K562 (cell line): ENCODE data around the gene MRPL41. TPM values are rescaled to one million over a fixed set of nuclear protein-coding genes. Genes with fewer than 3 reads are reported as not detected.
A peak's percentile ranks its signal among the peaks of the same experiment; 100 is the strongest.

Source experiments
- E2F3 ChIP-seq: fragments of 250-450 bp; sonication (Bioruptor Pico); IDR thresholded peaks from 2 replicates; pipeline ENCODE4 v1.4.0; 2020; ENCODE audit warnings: mild to moderate bottlenecking
- HNRNPK ChIP-seq: fragments of 200-400 bp; formaldehyde crosslinking; IDR thresholded peaks from one replicate; pipeline ENCODE4 v1.6.1; 2018; ENCODE audit warnings: mild to moderate bottlenecking, low read depth, low read length; ENCODE audit not compliant: poor library complexity, severe bottlenecking
- ILF3 ChIP-seq: fragments of 450-650 bp; IDR thresholded peaks from 2 replicates; pipeline ENCODE4 v1.6.1; 2018; ENCODE audit warnings: antibody characterized with exemption, mild to moderate bottlenecking, moderate library complexity, borderline replicate concordance
- NR3C1 ChIP-seq: sonication (generic); formaldehyde crosslinking; IDR thresholded peaks from 2 replicates; pipeline ENCODE4 v1.8.1; 2022; ENCODE audit warnings: missing genetic modification reagents
- RFX7 ChIP-seq: fragments of 250-450 bp; sonication (Bioruptor Pico); IDR thresholded peaks from 2 replicates; pipeline ENCODE4 v1.5.1; 2021; ENCODE audit warnings: mild to moderate bottlenecking
- TEAD4 ChIP-seq, 2 experiments: sonication (generic) in 1 of 2; formaldehyde crosslinking in 1 of 2; IDR thresholded peaks; 2 replicates each; pipeline versions ENCODE4 v1.6.1 to v1.8.0; 2012 to 2022; ENCODE audit warnings: borderline replicate concordance in 1 of 2, inconsistent platforms in 1 of 2, low read length in 1 of 2, mild to moderate bottlenecking in 1 of 2, missing genetic modification reagents in 1 of 2
- TRIM28 ChIP-seq: fragments of 450-650 bp; IDR thresholded peaks from 2 replicates; pipeline ENCODE4 v1.6.1; 2017
- ZNF263 ChIP-seq: sonication (generic); formaldehyde crosslinking; IDR thresholded peaks from 2 replicates; pipeline ENCODE4 v1.8.0; 2022; ENCODE audit warnings: mild to moderate bottlenecking, missing genetic modification reagents, borderline replicate concordance
- polyA plus RNA-seq, 8 experiments: library from polyadenylated mRNA; depleted of rRNA in 4 of 8; stranded (reverse) in 5 of 8; unstranded in 3 of 8; fragments of >200 nt; fragmentation: Nextera tagmentation in 2 of 8; fragmentation: Illumina TruSeq in 1 of 8; extraction: Ambion mirVana in 2 of 8; extraction: Trizol in 1 of 8; gene quantifications; 2 replicates each; pipeline versions ENCODE4 v1.2.1 to v1.2.3, GENCODE V29; 2011 to 2014; ENCODE audit warnings: inconsistent platforms in 1 of 8, missing spikeins in 1 of 8
- total RNA-seq, 7 experiments: library from RNA; depleted of rRNA in 6 of 7; stranded (reverse); fragments of >200 nt in 6 of 7; fragmentation: Illumina TruSeq in 2 of 7; extraction: Trizol in 2 of 7; gene quantifications; 2 replicates each; pipeline versions ENCODE4 v1.2.1 to v1.2.3, GENCODE V29; 2011 to 2021; ENCODE audit warnings: low replicate concordance in 1 of 7
- TF ChIP-seq, protein P1 (sequence below): fragments of 450-650 bp; IDR thresholded peaks from 2 replicates; pipeline ENCODE4 v1.6.1; 2016; ENCODE audit warnings: mild to moderate bottlenecking
- TF ChIP-seq, protein P2 (sequence below): fragments of 450-650 bp; conservative IDR thresholded peaks from 2 replicates; pipeline ENCODE4 v1.6.1; 2016; ENCODE audit warnings: missing genetic modification characterization, low read depth, mild to moderate bottlenecking, missing compliant biosample characterization, moderate library complexity
- TF ChIP-seq, protein P3 (sequence below): sonication (generic); formaldehyde crosslinking; IDR thresholded peaks from 2 replicates; pipeline ENCODE4 v1.8.1; 2023; ENCODE audit warnings: missing genetic modification reagents, mild to moderate bottlenecking, borderline replicate concordance
- TF ChIP-seq, protein P4 (sequence below): fragments of 250-450 bp; sonication (Bioruptor Pico); IDR thresholded peaks from 2 replicates; pipeline ENCODE4 v1.4.0; 2020; ENCODE audit warnings: mild to moderate bottlenecking, moderate library complexity
- TF ChIP-seq, protein P5 (sequence below): fragments of 450-650 bp; IDR thresholded peaks from 2 replicates; pipeline ENCODE4 v1.6.1; 2016

MRPL41 gene
- total and polyA plus RNA-seq, 9 of the 15 experiments (the other 6 are each of a cell fraction or from before 2014, with no cell fraction given): 2.6 to 259 (median 21.6) TPM

DNA sequence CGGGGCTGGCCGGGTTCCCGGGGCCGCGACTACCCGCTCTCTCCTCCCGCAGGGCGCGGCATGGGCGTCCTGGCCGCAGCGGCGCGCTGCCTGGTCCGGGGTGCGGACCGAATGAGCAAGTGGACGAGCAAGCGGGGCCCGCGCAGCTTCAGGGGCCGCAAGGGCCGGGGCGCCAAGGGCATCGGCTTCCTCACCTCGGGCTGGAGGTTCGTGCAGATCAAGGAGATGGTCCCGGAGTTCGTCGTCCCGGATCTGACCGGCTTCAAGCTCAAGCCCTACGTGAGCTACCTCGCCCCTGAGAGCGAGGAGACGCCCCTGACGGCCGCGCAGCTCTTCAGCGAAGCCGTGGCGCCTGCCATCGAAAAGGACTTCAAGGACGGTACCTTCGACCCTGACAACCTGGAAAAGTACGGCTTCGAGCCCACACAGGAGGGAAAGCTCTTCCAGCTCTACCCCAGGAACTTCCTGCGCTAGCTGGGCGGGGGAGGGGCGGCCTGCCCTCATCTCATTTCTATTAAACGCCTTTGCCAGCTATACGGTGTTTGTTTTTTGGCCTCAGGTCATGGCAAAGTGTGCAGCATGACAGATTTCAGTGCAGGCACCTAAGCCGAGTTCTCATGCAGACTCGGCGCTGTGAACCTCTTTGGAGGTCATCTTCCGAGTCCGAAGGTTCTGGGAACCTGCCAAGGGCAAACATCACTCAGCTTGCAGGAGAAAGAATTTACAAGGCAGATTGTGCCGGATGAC lies 516 bp downstream of the MRPL41 start (continued):
- TF ChIP-seq, protein P1, sequence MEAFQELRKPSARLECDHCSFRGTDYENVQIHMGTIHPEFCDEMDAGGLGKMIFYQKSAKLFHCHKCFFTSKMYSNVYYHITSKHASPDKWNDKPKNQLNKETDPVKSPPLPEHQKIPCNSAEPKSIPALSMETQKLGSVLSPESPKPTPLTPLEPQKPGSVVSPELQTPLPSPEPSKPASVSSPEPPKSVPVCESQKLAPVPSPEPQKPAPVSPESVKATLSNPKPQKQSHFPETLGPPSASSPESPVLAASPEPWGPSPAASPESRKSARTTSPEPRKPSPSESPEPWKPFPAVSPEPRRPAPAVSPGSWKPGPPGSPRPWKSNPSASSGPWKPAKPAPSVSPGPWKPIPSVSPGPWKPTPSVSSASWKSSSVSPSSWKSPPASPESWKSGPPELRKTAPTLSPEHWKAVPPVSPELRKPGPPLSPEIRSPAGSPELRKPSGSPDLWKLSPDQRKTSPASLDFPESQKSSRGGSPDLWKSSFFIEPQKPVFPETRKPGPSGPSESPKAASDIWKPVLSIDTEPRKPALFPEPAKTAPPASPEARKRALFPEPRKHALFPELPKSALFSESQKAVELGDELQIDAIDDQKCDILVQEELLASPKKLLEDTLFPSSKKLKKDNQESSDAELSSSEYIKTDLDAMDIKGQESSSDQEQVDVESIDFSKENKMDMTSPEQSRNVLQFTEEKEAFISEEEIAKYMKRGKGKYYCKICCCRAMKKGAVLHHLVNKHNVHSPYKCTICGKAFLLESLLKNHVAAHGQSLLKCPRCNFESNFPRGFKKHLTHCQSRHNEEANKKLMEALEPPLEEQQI: no peak
- TF ChIP-seq ZNF263 (CRISPR knock-in tag): 0 out of 2 replicates have a peak, but pooled peaks have one; percentile 9
- TF ChIP-seq, protein P2, sequence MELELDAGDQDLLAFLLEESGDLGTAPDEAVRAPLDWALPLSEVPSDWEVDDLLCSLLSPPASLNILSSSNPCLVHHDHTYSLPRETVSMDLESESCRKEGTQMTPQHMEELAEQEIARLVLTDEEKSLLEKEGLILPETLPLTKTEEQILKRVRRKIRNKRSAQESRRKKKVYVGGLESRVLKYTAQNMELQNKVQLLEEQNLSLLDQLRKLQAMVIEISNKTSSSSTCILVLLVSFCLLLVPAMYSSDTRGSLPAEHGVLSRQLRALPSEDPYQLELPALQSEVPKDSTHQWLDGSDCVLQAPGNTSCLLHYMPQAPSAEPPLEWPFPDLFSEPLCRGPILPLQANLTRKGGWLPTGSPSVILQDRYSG (tag): no peak
- no peak for TF ChIP-seq RFX7 (CRISPR knock-in tag)
- TF ChIP-seq, protein P3, sequence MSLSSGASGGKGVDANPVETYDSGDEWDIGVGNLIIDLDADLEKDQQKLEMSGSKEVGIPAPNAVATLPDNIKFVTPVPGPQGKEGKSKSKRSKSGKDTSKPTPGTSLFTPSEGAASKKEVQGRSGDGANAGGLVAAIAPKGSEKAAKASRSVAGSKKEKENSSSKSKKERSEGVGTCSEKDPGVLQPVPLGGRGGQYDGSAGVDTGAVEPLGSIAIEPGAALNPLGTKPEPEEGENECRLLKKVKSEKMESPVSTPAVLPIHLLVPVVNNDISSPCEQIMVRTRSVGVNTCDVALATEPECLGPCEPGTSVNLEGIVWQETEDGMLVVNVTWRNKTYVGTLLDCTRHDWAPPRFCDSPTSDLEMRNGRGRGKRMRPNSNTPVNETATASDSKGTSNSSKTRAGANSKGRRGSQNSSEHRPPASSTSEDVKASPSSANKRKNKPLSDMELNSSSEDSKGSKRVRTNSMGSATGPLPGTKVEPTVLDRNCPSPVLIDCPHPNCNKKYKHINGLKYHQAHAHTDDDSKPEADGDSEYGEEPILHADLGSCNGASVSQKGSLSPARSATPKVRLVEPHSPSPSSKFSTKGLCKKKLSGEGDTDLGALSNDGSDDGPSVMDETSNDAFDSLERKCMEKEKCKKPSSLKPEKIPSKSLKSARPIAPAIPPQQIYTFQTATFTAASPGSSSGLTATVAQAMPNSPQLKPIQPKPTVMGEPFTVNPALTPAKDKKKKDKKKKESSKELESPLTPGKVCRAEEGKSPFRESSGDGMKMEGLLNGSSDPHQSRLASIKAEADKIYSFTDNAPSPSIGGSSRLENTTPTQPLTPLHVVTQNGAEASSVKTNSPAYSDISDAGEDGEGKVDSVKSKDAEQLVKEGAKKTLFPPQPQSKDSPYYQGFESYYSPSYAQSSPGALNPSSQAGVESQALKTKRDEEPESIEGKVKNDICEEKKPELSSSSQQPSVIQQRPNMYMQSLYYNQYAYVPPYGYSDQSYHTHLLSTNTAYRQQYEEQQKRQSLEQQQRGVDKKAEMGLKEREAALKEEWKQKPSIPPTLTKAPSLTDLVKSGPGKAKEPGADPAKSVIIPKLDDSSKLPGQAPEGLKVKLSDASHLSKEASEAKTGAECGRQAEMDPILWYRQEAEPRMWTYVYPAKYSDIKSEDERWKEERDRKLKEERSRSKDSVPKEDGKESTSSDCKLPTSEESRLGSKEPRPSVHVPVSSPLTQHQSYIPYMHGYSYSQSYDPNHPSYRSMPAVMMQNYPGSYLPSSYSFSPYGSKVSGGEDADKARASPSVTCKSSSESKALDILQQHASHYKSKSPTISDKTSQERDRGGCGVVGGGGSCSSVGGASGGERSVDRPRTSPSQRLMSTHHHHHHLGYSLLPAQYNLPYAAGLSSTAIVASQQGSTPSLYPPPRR (CRISPR knock-in tag): no peak
- no peak for TF ChIP-seq TEAD4 (IDR thresholded peaks at IDR 0.05; ENCODE audit: low read length)
- no peak for TF ChIP-seq TEAD4 (CRISPR knock-in tag; IDR thresholded peaks at IDR 0.05; ENCODE audit: borderline replicate concordance)
- TF ChIP-seq, protein P4, sequence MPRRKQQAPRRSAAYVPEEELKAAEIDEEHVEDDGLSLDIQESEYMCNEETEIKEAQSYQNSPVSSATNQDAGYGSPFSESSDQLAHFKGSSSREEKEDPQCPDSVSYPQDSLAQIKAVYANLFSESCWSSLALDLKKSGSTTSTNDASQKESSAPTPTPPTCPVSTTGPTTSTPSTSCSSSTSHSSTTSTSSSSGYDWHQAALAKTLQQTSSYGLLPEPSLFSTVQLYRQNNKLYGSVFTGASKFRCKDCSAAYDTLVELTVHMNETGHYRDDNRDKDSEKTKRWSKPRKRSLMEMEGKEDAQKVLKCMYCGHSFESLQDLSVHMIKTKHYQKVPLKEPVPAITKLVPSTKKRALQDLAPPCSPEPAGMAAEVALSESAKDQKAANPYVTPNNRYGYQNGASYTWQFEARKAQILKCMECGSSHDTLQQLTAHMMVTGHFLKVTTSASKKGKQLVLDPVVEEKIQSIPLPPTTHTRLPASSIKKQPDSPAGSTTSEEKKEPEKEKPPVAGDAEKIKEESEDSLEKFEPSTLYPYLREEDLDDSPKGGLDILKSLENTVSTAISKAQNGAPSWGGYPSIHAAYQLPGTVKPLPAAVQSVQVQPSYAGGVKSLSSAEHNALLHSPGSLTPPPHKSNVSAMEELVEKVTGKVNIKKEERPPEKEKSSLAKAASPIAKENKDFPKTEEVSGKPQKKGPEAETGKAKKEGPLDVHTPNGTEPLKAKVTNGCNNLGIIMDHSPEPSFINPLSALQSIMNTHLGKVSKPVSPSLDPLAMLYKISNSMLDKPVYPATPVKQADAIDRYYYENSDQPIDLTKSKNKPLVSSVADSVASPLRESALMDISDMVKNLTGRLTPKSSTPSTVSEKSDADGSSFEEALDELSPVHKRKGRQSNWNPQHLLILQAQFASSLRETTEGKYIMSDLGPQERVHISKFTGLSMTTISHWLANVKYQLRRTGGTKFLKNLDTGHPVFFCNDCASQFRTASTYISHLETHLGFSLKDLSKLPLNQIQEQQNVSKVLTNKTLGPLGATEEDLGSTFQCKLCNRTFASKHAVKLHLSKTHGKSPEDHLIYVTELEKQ (CRISPR knock-in tag): no peak
- TF ChIP-seq NR3C1 (CRISPR knock-in tag): no peak
- 0 out of 2 replicates have a peak, but pooled peaks have one; percentile 53 for TF ChIP-seq E2F3
- TF ChIP-seq HNRNPK: no peak
- TF ChIP-seq TRIM28: no peak
- no peak for TF ChIP-seq ILF3
- TF ChIP-seq, protein P5, sequence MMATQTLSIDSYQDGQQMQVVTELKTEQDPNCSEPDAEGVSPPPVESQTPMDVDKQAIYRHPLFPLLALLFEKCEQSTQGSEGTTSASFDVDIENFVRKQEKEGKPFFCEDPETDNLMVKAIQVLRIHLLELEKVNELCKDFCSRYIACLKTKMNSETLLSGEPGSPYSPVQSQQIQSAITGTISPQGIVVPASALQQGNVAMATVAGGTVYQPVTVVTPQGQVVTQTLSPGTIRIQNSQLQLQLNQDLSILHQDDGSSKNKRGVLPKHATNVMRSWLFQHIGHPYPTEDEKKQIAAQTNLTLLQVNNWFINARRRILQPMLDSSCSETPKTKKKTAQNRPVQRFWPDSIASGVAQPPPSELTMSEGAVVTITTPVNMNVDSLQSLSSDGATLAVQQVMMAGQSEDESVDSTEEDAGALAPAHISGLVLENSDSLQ: no peak
